HL-60 (cell line): ENCODE data around the gene S100A9.

ENCODE experiments used
- DNase-seq, 2 experiments: peaks; one replicate each; pipeline ENCODE4 v3.0.0-alpha.2; 2010 to 2020; ENCODE audit warnings: low read depth in 1 of 2, low spot score in 1 of 2
- H3K27ac ChIP-seq: fragments of 250-450 bp; sonication (Bioruptor Pico); replicated peaks from 2 replicates; pipeline ENCODE4 v1.5.1; 2020; ENCODE audit warnings: mild to moderate bottlenecking, moderate library complexity
- H3K27me3 ChIP-seq: fragments of 250-450 bp; sonication (Bioruptor Pico); 2 replicates; pipeline ENCODE4 v1.5.1; 2021; ENCODE audit warnings: mild to moderate bottlenecking, moderate library complexity; ENCODE audit not compliant: insufficient read depth, poor library complexity, severe bottlenecking
- H3K4me3 ChIP-seq: replicated peaks from 2 replicates; pipeline ENCODE4 v1.5.1; 2011; ENCODE audit warnings: mild to moderate bottlenecking, control low read depth, low read length; ENCODE audit not compliant: insufficient read depth
- CTCF ChIP-seq: IDR thresholded peaks from one replicate; pipeline ENCODE4 v1.5.1; 2011; ENCODE audit warnings: low read length, control low read depth, inconsistent platforms; ENCODE audit not compliant: insufficient read depth
- GABPA ChIP-seq: IDR thresholded peaks from 2 replicates; pipeline ENCODE4 v1.6.1; 2012; ENCODE audit warnings: low read depth
- POLR2AphosphoS5 ChIP-seq: IDR thresholded peaks from 2 replicates; pipeline ENCODE4 v1.6.1; 2012; ENCODE audit warnings: low read depth
- REST ChIP-seq: IDR thresholded peaks from 2 replicates; pipeline ENCODE4 v1.6.1; 2012; ENCODE audit warnings: low read depth; ENCODE audit not compliant: insufficient replicate concordance
- SPI1 ChIP-seq: IDR thresholded peaks from 2 replicates; pipeline ENCODE4 v1.6.1; 2012; ENCODE audit warnings: low read depth, mild to moderate bottlenecking, borderline replicate concordance

The S100A9 gene

GRCh38 chr1:153392822-153393221, 35.2 kb downstream of the S100A9 start:
- no peak for DNase-seq
- Histone ChIP-seq H3K4me3 (no peak overlapping the region), H3K27ac (no peak overlapping the region; the same call in 1 of the 2 replicates), H3K27me3 (no peaks in the 10 kb centered on the region)
- TF ChIP-seq POLR2AphosphoS5 (no peak), REST (no peak), CTCF (no peak), GABPA (no peak), SPI1 (no peak)

GRCh38 chr1:153393926-153394325, 36.3 kb downstream of the S100A9 start:
- TF ChIP-seq GABPA: no peak
- no peak for TF ChIP-seq CTCF
- TF ChIP-seq POLR2AphosphoS5: no peak
- TF ChIP-seq REST: no peak
- TF ChIP-seq SPI1: no peak
- Histone ChIP-seq H3K4me3 (no peak overlapping the region), H3K27ac (peak overlapping the region; percentile 28; the same call in 1 of the 2 replicates), H3K27me3 (no peaks in the 10 kb centered on the region)
- peak in 1 of 2 experiments; percentile 66 for DNase-seq

- Histone ChIP-seq H3K27me3 (no peaks in the 10 kb centered on the region), H3K4me3 (no peak overlapping the region), H3K27ac (peak overlapping the region; percentile 11; the same call in 1 of the 2 replicates)
- no peak for TF ChIP-seq SPI1
- no peak for TF ChIP-seq CTCF
- TF ChIP-seq POLR2AphosphoS5: no peak
- no peak for TF ChIP-seq REST
- no peak for TF ChIP-seq GABPA
- no peak for DNase-seq
Measured at GRCh38 chr1:153394391-153394790, 36.7 kb downstream of the S100A9 start.
